Stimulated activated CD4-positive, alpha-beta T cell treated with anti-CD3 and anti-CD28 coated beads, TNF-alpha, amount 100 ng/mL, for 1 hour (primary cell): ENCODE measurements around the gene ANKRD24.
"Not testable (repeated sequence)": the region's sequence is repeated elsewhere in the genome, so short reads cannot be mapped to it uniquely, and the experiment has no call there.

Source experiments
- DNase-seq, 3 donors: peaks; one replicate each; pipeline ENCODE4 v3.0.0-alpha.2; 2020; ENCODE audit warnings: low read depth in 3 of 3, low spot score in 1 of 3

Gene ANKRD24

GRCh38 chr19:4182084-4182810, at the start of gene ANKRD24, which contains the start of gene SIRT6:
Gene ANKRD24, plus strand, starts transcription at chr19:4182689. Its CDS starts 3,737 bp downstream, at chr19:4186426.
Gene SIRT6, minus strand, starts transcription at chr19:4182563. Its CDS starts 24 bp downstream, at chr19:4182539.
- peak; percentile 89 to 92 (median 91) for DNase-seq

DNA sequence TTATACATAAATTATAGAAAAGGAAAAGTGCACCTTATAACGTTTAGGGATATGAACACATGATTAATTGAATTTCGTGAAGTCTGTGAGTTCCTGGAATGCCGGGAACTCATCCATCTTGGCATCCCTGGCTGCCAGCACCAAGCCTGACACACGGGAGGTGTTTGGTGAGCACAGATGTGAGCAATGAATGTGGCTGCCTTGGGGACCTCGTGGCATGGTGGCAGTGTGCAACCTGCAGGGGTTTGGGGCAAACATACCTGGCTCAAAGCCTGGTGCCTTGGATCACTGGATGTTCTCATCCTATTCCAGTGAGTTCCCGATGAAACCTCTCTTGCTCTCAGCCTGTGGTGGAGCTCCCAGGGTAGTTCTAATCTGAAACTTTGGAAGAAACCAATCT, 48.1 kb upstream of the ANKRD24 start:
- DNase-seq, result no peak

GRCh38 chr19:4135386-4135785, 47.1 kb upstream of the ANKRD24 start:
- DNase-seq, result not testable (repeated sequence)

GRCh38 chr19:4136680-4137088, 45.8 kb upstream of the ANKRD24 start:
- no peak for DNase-seq

GRCh38 chr19:4138445-4138844, 44.0 kb upstream of the ANKRD24 start:
- DNase-seq, result no peak

GRCh38 chr19:4139614-4140236, 42.8 kb upstream of the ANKRD24 start:
- DNase-seq, result peak; percentile 62 to 92 (median 76)

DNA sequence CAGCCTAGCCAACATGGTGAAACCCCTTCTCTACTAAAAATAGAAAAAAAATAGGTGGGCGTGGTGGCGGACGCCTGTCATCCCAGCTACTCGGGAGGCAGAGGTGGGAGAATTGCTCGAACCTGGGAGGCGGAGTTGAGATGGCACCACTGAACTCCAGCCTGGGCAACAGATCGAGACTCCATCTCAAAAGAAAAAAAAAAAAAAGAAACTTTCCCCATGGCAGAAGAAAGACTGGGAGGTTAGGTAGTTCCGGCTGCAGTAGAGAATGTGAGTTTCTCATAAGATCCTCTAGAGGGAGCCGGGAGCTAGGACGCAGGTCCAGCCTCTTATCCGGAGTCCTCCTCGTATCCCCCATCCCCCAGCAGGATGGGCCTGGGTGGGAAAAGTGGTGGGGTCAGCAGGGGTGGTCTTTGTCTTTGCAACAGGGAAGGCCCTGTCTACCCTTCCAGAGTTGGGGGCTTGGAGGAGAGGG, 42.2 kb upstream of the ANKRD24 start:
- DNase-seq, result no peak

DNA sequence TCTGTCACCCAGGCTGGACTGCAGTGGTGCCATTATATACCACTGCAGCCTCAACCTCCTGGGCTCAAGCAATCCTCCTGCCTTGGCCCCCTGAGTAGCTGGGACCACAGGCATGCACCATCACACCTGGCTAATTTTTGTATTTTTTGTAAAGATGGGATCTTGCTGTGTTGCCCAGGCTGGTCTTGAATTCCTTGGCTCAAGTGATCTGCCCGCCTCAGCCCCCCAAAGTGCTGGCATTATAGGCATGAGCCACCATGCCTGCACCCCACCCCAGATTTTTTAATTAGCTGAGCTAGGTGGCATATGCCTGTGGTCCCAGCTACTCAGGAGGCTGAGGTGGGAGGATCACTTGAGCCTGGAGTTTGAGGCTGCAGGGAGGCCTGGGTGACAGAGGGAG, 39.6 kb upstream of the ANKRD24 start:
- not testable (repeated sequence) for DNase-seq

DNA sequence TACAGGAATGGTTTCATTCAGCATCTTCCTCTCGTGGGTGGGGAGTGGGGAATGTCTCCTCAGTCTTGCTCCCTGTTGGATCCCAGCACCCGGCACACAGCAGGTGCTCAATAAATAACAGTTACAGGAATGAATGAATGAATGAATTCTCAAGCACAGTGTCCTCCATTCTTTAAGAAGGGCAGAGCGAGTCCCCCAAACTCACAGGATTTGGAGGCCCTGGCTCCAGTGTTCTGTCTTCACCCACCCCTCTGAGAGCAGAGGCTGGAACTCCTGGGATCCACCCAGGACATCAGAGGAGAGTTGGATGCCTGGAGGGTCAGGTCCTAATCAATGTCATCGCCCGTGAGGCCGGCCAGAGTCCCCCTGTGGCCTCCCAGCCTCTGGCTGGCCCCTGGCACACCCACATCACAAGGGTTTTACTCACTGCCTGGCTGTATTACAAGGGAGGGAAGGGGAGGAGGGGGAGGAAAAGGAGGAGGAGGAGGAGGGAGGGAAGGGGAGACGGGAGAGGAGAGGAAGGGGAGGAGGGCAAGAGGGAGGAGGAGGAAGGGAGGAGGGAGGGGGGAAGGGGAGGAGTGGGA, 37.7 kb upstream of the ANKRD24 start:
- DNase-seq, result no peak

DNA sequence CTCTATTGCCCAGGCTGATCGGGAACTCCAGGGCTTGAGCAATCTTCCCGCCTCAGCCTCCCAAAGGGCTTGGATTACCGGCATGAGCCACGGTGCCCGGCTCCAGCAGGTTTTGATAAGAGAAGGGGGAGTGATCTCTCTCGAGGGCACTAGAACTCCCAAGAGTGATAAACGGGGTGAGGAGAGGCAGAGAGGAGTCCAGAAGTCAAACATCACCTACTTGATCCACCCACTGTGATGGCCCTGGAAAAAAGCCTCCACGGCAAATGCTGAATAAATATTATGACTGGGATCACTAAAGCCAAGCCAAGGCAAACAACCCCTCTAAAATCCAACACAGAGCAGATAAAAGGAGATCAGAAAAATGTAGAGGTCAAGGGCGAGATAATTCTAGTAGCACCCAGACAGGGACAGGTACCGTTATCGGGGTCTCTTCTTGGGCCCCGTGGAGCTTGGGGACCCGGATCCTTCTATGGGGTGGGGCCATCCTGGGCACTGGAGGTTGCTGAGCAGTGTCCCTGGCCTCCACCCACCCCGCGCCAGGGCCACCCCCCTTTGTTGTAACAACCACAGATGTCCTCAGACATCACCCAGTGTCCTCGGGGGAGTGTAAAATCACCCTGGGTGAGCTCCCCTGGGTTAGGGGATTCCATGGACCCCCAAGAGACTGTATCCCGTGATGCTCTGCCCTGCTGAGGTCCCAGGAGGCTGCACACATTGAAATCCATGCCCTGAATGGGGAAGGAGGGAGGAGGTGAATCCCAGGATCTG, 32.8 kb upstream of the ANKRD24 start:
- no peak for DNase-seq

GRCh38 chr19:4151623-4152022, 30.9 kb upstream of the ANKRD24 start:
- DNase-seq, result no peak

DNA sequence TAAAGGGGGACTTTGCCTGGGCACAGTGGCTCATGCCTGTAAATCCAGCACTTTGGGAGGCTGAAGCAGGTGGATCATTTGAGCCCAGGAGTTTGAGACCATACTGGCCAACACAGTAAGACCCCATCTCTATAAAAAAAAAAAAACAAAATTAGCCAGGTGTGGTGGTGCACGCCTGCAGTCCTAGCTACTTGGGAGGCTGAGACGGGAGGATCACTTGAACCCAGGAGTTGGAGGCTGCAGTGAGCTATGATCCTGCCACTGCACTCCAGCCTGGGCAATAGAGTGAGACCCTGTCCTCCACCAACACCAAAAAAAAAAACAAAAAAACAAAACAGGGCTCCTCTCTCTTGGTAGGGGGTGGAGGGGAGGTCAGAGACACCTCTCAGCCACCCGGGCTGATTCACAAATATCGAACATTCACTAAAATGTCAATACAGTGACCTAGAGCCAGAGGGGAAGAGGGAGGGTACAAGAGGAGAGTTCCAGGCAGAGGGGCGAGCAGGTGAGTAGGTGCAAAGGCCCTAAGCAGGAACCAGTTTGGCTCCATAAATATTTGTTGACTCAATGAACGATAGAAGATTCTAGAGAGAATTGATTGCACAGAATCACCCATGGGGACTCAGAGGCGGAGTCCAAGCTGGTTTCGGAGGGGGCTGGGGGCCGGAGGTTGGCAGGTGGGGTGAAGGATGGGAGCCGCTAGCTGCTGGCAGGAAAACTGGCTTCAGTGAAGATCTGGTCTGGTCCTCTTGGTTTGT, 30.1 kb upstream of the ANKRD24 start:
- no peak for DNase-seq

DNA sequence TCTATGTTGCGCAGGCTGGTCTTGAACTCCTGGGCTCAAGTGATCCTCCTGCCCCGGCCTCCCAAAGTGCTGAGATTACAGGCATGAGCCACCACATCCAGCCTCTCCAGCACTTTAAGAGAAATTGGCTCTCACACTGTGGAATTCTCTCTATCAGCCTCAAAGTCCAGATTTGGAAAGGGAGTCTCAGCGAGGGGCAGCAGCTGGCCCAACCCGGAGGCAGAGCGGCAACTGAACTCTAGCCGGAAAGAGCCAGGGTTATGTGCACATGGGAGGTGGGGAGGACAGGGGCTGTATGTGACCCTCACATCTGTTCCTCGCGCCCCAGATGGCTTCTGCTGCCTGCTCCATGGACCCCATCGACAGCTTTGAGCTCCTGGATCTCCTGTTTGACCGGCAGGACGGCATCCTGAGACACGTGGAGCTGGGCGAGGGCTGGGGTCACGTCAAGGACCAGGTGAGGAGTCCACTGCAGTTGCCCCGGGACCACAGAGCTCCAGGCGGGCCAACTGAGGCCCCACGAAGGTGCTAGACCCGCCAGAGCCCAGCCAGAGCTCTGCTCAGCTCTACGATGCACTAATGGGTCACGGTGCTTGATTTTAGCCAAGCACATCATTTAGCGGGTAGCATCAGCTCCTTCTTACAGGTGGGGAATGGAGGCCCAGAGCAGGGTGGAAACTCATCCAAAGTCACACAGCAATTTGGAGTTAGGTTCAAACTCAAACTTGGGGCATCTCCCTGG, 27.7 kb upstream of the ANKRD24 start:
- no peak for DNase-seq

DNA sequence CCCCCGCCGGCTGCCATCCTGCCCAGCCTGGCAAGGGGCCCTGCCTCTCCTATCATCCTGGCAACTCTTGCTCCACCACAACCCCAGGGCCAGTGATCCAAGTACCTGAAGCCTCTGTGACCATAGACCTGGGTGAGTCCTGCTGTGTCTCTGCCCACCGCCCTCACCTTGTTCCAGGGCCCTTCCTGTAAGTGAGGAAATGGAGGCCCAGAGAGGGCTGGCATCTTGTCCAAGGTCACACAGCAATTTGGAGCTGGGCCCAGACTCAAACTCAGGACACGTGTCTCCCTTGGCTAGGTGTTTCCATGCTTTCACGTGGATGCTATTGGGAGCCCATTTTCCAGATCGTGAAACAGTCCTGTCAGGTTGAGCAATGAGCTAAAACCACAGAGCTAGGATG, 25.3 kb upstream of the ANKRD24 start:
- DNase-seq, result no peak

DNA sequence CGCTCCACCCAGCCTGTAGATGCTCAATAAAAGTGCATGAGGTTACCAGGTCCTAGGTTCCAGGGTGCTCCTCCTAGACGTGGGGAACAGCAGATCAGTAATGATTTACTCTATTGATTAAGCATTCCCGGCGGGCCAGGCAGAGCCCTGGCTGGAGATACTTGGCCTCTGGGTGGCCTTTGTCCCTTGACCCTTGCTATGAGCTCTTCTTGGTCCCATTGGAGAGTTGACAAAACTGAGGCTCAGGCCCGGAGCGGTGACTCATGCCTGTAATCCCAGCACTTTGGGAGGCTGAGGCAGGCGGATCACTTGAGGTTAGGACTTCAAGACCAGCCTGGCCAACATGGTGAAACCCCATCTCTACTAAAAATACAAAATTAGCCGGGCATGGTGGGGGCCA, 24.5 kb upstream of the ANKRD24 start:
- not testable (repeated sequence) for DNase-seq

DNA sequence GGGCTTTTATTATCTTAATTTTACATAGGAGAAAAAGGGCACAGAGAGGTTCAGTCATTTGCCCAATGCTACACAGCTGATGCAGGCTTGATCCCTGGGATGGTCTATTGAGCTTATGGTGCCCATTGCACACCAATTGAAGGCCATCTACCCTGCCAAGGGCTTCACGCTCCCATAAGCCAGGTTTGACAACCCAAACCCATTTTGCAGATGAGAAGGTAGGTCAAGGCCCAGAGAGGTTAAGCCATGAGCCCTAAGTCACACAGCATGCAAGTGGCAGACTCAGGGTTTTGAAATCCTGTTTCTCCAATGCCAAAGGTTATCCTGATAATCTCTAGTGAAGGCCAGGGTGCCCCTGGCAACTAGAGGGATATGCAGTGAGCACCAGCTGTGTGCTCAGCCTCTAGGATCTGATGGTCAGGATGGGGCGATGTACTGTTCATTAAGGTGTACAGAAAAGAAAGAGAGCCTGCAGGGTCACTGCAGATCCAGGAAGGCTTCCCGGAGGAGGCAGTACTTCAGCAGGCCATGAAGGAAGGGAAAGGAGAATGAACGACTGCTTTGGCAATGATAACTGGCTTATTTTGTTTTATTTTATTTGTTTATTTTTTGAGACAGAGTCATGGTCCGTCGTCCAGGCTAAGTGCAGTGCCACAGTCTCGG, 20.9 kb upstream of the ANKRD24 start:
- DNase-seq, result no peak

GRCh38 chr19:4164262-4164661, 18.2 kb upstream of the ANKRD24 start:
- no peak for DNase-seq

GRCh38 chr19:4171676-4172075, 10.8 kb upstream of the ANKRD24 start:
- DNase-seq, result no peak

- peak; percentile 10 to 64 (median 31) for DNase-seq
Observed at GRCh38 chr19:4172861-4173473, 9.5 kb upstream of the ANKRD24 start.
